Keratinocyte (primary cell): Measurements from ENCODE around the gene BTBD10. TPM values are rescaled to one million over a fixed set of nuclear protein-coding genes. Genes with fewer than 3 reads are reported as not detected.

ENCODE experiments used
- DNase-seq: peaks from one replicate; pipeline ENCODE4 v3.0.0-alpha.2; 2011; ENCODE audit warnings: low read depth, missing footprints, low spot score
- FAIRE-seq: peaks from 2 replicates; lab custom pipeline; 2011; peaks lifted over from hg19 to GRCh38; lab: Jason Lieb, UNC
- H2AFZ ChIP-seq: 2 replicates; pipeline ENCODE4 v1.6.0; 2012; ENCODE audit warnings: low read length, control low read depth, inconsistent platforms; ENCODE audit not compliant: control insufficient read depth
- H3K27ac ChIP-seq: 2 replicates; pipeline ENCODE4 v1.5.1; 2011; ENCODE audit warnings: low read length; ENCODE audit not compliant: control insufficient read depth, insufficient read depth
- H3K27me3 ChIP-seq: 3 replicates; pipeline ENCODE4 v1.6.0; 2011; ENCODE audit warnings: low read length; ENCODE audit not compliant: control insufficient read depth, insufficient read depth; ENCODE audit errors: extremely low read depth
- H3K36me3 ChIP-seq, 2 experiments: 2 replicates in 1 of 2; 3 replicates in 1 of 2; pipeline ENCODE4 v1.5.1; 2011; ENCODE audit warnings: low read length in 2 of 2, mild to moderate bottlenecking in 1 of 2; ENCODE audit not compliant: control insufficient read depth in 2 of 2, insufficient read depth in 2 of 2; ENCODE audit errors: extremely low read depth in 1 of 2
- H3K4me1 ChIP-seq: 3 replicates; pipeline ENCODE4 v1.5.1; 2011; ENCODE audit warnings: low read length; ENCODE audit not compliant: control insufficient read depth, insufficient read depth; ENCODE audit errors: extremely low read depth
- H3K4me2 ChIP-seq: 3 replicates; pipeline ENCODE4 v1.6.0; 2011; ENCODE audit warnings: low read depth, low read length; ENCODE audit not compliant: control insufficient read depth, insufficient read depth; ENCODE audit errors: extremely low read depth
- H3K4me3 ChIP-seq, 3 experiments: fragments of 200-600 bp in 1 of 3; sonication (generic) in 1 of 3; 2 replicates in 2 of 3; 3 replicates in 1 of 3; pipeline ENCODE4 v1.5.1; 2011 to 2016; ENCODE audit warnings: low read length in 3 of 3, mild to moderate bottlenecking in 3 of 3, control low read depth in 2 of 3, inconsistent platforms in 1 of 3, low read depth in 1 of 3, mixed read lengths in 1 of 3, mixed run types in 1 of 3, moderate library complexity in 1 of 3; ENCODE audit not compliant: control insufficient read depth in 2 of 3, insufficient read depth in 2 of 3; ENCODE audit errors: extremely low read depth in 1 of 3
- H3K79me2 ChIP-seq: 2 replicates; pipeline ENCODE4 v1.6.0; 2012; ENCODE audit warnings: low read length; ENCODE audit not compliant: control insufficient read depth, insufficient read depth
- H3K9ac ChIP-seq: 3 replicates; pipeline ENCODE4 v1.6.0; 2011; ENCODE audit warnings: low read length; ENCODE audit not compliant: control insufficient read depth, insufficient read depth; ENCODE audit errors: extremely low read depth
- H3K9me1 ChIP-seq: 3 replicates; pipeline ENCODE4 v1.6.0; 2011; ENCODE audit warnings: low read length; ENCODE audit not compliant: control insufficient read depth, insufficient read depth; ENCODE audit errors: extremely low read depth
- H3K9me3 ChIP-seq: 2 replicates; pipeline ENCODE4 v1.5.1; 2012; ENCODE audit warnings: low read depth, low read length; ENCODE audit not compliant: control insufficient read depth
- H4K20me1 ChIP-seq: 3 replicates; pipeline ENCODE4 v1.6.0; 2011; ENCODE audit warnings: low read length; ENCODE audit not compliant: control insufficient read depth, insufficient read depth; ENCODE audit errors: extremely low read depth
- EZH2 ChIP-seq: IDR thresholded peaks from one replicate; pipeline ENCODE4 v1.6.1; 2012; ENCODE audit warnings: inconsistent platforms, mild to moderate bottlenecking, low read length, moderate library complexity
- dilution Hi-C: fragments of 300-500 bp; cut with MboI; formaldehyde crosslinking; loops from one replicate; pipeline ENCODE4 v1.7.0; 2020; ENCODE audit warnings: low sequenced_read_pairs; ENCODE audit not compliant: extremely low pct_ligation_motif_present
- polyA plus RNA-seq, 5 experiments: library from polyadenylated mRNA; depleted of rRNA in 3 of 5; stranded (reverse) in 3 of 5; stranded (forward) in 1 of 5; unstranded in 1 of 5; fragments of >200 nt; gene quantifications; 1 replicate in 1 of 5; 2 replicates in 3 of 5; 3 replicates in 1 of 5; pipeline versions ENCODE4 v1.2.1 to v1.2.3, GENCODE V29; 2011 to 2012; ENCODE audit warnings: missing spikeins in 2 of 5, low read depth in 1 of 5, low replicate concordance in 1 of 5
- TF ChIP-seq, protein P1 (sequence below), 3 experiments: IDR thresholded peaks in 1 of 3; conservative IDR thresholded peaks in 1 of 3; optimal IDR thresholded peaks in 1 of 3; 2 replicates in 2 of 3; 3 replicates in 1 of 3; pipeline versions ENCODE3 to v1.5.1; 2011; ENCODE audit warnings: low read length in 3 of 3, mild to moderate bottlenecking in 3 of 3, moderate library complexity in 2 of 3, control low read depth in 1 of 3, inconsistent platforms in 1 of 3; ENCODE audit not compliant: insufficient read depth in 2 of 3; ENCODE audit errors: extremely low read depth in 1 of 3

BTBD10 gene
- polyA plus RNA-seq, 1 donor (not counting 4 experiments of a cell fraction or from before 2014, with no cell fraction given) = 76.0 TPM

DNA sequence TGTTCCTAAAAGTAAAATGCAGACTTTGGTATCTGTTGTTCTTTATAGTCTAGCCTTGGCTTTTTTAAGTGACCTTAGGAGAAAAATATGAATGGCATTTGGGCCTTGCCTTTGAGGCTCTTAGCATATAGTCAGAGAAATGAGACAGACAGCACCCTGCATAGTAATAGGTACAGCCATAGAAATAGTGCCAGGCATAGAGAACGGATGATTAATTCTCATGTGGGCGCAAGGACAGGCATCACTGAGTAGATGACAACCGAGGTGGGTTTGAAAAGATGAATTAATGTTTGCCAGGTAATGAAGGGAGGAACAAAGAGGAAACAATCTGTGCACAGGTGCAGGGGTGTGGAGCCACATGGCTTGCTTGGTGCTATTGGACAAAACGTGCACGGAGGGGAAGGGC, 95.0 kb downstream of the BTBD10 start:
- no peak for FAIRE-seq
- DNase-seq = no peak
- TF ChIP-seq EZH2 = no peak
- TF ChIP-seq, protein P1, sequence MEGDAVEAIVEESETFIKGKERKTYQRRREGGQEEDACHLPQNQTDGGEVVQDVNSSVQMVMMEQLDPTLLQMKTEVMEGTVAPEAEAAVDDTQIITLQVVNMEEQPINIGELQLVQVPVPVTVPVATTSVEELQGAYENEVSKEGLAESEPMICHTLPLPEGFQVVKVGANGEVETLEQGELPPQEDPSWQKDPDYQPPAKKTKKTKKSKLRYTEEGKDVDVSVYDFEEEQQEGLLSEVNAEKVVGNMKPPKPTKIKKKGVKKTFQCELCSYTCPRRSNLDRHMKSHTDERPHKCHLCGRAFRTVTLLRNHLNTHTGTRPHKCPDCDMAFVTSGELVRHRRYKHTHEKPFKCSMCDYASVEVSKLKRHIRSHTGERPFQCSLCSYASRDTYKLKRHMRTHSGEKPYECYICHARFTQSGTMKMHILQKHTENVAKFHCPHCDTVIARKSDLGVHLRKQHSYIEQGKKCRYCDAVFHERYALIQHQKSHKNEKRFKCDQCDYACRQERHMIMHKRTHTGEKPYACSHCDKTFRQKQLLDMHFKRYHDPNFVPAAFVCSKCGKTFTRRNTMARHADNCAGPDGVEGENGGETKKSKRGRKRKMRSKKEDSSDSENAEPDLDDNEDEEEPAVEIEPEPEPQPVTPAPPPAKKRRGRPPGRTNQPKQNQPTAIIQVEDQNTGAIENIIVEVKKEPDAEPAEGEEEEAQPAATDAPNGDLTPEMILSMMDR (optimal IDR thresholded peaks at IDR 0.05 in 1 of 3, IDR thresholded peaks at IDR 0.05 in 1 of 3, conservative IDR thresholded peaks at IDR 0.05 in 1 of 3; ENCODE audit: extremely low read depth in 1 of 3, insufficient read depth in 2 of 3, low read length in 3 of 3) = no peak
- no peaks in the 10 kb centered on the region for H3K79me2 ChIP-seq
- dilution Hi-C loops = no loop called here
- H3K4me2 ChIP-seq = no peak overlapping the region
- H3K36me3 ChIP-seq = peaks cover 28% of the 10 kb centered on the region in 2 experiments
- no peaks in the 10 kb centered on the region for H4K20me1 ChIP-seq
- peaks cover 8% of the 10 kb centered on the region for H3K4me1 ChIP-seq
- no peak overlapping the region for H3K9ac ChIP-seq
- no peaks in the 10 kb centered on the region for H3K9me3 ChIP-seq
- no peaks in the 10 kb centered on the region for H3K27me3 ChIP-seq
- H3K27ac ChIP-seq = no peak overlapping the region
- H3K9me1 ChIP-seq = peaks cover 4% of the 10 kb centered on the region
- no peak overlapping the region for H2AFZ ChIP-seq
- no peak overlapping the region for H3K4me3 ChIP-seq

DNA sequence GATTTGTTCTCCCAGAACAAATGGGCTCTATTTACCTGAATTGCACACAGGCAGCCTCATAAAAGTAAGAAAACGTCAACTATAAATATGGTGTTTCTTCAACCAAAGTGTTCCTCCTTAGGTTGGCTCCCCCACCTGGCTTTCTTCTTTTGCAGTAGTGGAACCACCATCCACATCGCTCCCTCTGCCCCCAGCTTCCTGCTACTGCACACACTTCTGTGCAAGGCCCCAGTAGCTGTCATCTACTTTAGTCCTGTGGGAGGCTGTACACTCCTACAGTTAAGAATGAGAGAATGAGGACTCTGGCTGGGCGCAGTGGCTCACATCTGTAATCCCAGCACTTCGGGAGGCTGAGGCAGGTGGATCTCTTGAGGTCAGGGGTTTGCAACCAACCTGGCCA, 95.9 kb downstream of the BTBD10 start:
- Histone ChIP-seq H3K79me2 (no peaks in the 10 kb centered on the region), H3K4me3 (no peak overlapping the region), H3K4me2 (no peak overlapping the region), H3K9me3 (no peaks in the 10 kb centered on the region), H3K9me1 (peaks cover 4% of the 10 kb centered on the region), H2AFZ (no peak overlapping the region), H3K9ac (no peak overlapping the region), H4K20me1 (no peaks in the 10 kb centered on the region), H3K36me3 (peaks cover 22 to 24% of the 10 kb centered on the region in 2 experiments), H3K27me3 (no peaks in the 10 kb centered on the region), H3K4me1 (peaks cover 8% of the 10 kb centered on the region), H3K27ac (no peak overlapping the region)
- no peak for TF ChIP-seq EZH2
- TF ChIP-seq, protein P1 (optimal IDR thresholded peaks at IDR 0.05 in 1 of 3, IDR thresholded peaks at IDR 0.05 in 1 of 3, conservative IDR thresholded peaks at IDR 0.05 in 1 of 3; ENCODE audit: extremely low read depth in 1 of 3, insufficient read depth in 2 of 3, low read length in 3 of 3) = no peak
- dilution Hi-C loops = no loop called here
- DNase-seq (no peak), FAIRE-seq (no peak)
